HepG2 (cell line): ENCODE results near the gene NSF. TPM values are rescaled to one million over a fixed set of nuclear protein-coding genes. Genes with fewer than 3 reads are reported as not detected.
A peak's percentile ranks its signal among the peaks of the same experiment; 100 is the strongest.

ENCODE experiments used
- AKAP8 ChIP-seq: sonication (generic); formaldehyde crosslinking; IDR thresholded peaks from 2 replicates; pipeline ENCODE4 v1.5.1; 2020; ENCODE audit warnings: mild to moderate bottlenecking, missing genetic modification reagents
- ELF1 ChIP-seq: sonication (generic); formaldehyde crosslinking; IDR thresholded peaks from 2 replicates; pipeline ENCODE4 v1.4.0; 2020; ENCODE audit warnings: missing genetic modification reagents
- FOXO1 ChIP-seq: sonication (generic); formaldehyde crosslinking; IDR thresholded peaks from 2 replicates; pipeline ENCODE4 v1.4.0; 2020; ENCODE audit warnings: missing genetic modification reagents
- JARID2 ChIP-seq: sonication (generic); formaldehyde crosslinking; IDR thresholded peaks from 2 replicates; pipeline ENCODE4 v1.8.1; 2023; ENCODE audit warnings: missing genetic modification reagents, inconsistent platforms; ENCODE audit not compliant: insufficient replicate concordance
- KLF15 ChIP-seq: sonication (generic); formaldehyde crosslinking; IDR thresholded peaks from 2 replicates; pipeline ENCODE4 v1.8.1; 2023; ENCODE audit warnings: borderline replicate concordance, mild to moderate bottlenecking, inconsistent platforms, missing genetic modification reagents, mixed read lengths
- KLF9 ChIP-seq: IDR thresholded peaks from 2 replicates; pipeline ENCODE4 v1.6.1; 2016; ENCODE audit warnings: low read depth
- NONO ChIP-seq, 2 experiments: fragments of 450-650 bp in 1 of 2; sonication (generic) in 1 of 2; formaldehyde crosslinking in 1 of 2; IDR thresholded peaks in 1 of 2; conservative IDR thresholded peaks in 1 of 2; 2 replicates each; pipeline versions ENCODE4 v1.6.1 to v1.8.0; 2017 to 2022; ENCODE audit warnings: mild to moderate bottlenecking in 1 of 2, missing genetic modification reagents in 1 of 2, moderate library complexity in 1 of 2
- PRMT3 ChIP-seq: sonication (generic); formaldehyde crosslinking; IDR thresholded peaks from 2 replicates; pipeline ENCODE4 v1.8.1; 2022; ENCODE audit warnings: low read depth, mild to moderate bottlenecking, moderate library complexity, missing genetic modification reagents, borderline replicate concordance
- RBM39 ChIP-seq: fragments of 200-400 bp; formaldehyde crosslinking; IDR thresholded peaks from one replicate; pipeline ENCODE4 v1.6.1; 2018; ENCODE audit warnings: antibody characterized with exemption, mild to moderate bottlenecking, low read depth, low read length; ENCODE audit not compliant: poor library complexity, severe bottlenecking
- SP4 ChIP-seq: sonication (generic); formaldehyde crosslinking; IDR thresholded peaks from 2 replicates; pipeline ENCODE4 v1.8.1; 2023; ENCODE audit warnings: mild to moderate bottlenecking, missing genetic modification reagents
- STAG1 ChIP-seq: sonication (generic); formaldehyde crosslinking; IDR thresholded peaks from 2 replicates; pipeline ENCODE4 v1.4.0; 2020; ENCODE audit warnings: missing genetic modification reagents
- TEAD2 ChIP-seq: sonication (generic); formaldehyde crosslinking; IDR thresholded peaks from 2 replicates; pipeline ENCODE4 v1.9.0; 2021; ENCODE audit warnings: missing genetic modification reagents
- TEAD3 ChIP-seq: optimal IDR thresholded peaks from 2 replicates; pipeline ENCODE3; 2016; ENCODE audit warnings: borderline replicate concordance
- ZBTB38 ChIP-seq: sonication (generic); formaldehyde crosslinking; IDR thresholded peaks from 2 replicates; pipeline ENCODE4 v1.5.1; 2020; ENCODE audit warnings: mild to moderate bottlenecking, missing genetic modification reagents
- ZNF333 ChIP-seq: sonication (generic); formaldehyde crosslinking; IDR thresholded peaks from 2 replicates; pipeline ENCODE4 v1.4.0; 2020; ENCODE audit warnings: mild to moderate bottlenecking, missing genetic modification reagents, borderline replicate concordance
- ZNF572 ChIP-seq: sonication (generic); formaldehyde crosslinking; IDR thresholded peaks from 2 replicates; pipeline ENCODE4 v1.5.1; 2020; ENCODE audit warnings: mild to moderate bottlenecking, missing genetic modification reagents
- ZNF768 ChIP-seq: sonication (generic); formaldehyde crosslinking; IDR thresholded peaks from 2 replicates; pipeline ENCODE4 v1.4.0; 2020; ENCODE audit warnings: missing genetic modification reagents
- ZNF891 ChIP-seq: sonication (generic); formaldehyde crosslinking; IDR thresholded peaks from 2 replicates; pipeline ENCODE4 v1.5.0; 2020; ENCODE audit warnings: mild to moderate bottlenecking, missing genetic modification reagents
- polyA plus RNA-seq, 8 experiments: library from polyadenylated mRNA; depleted of rRNA in 3 of 8; stranded (reverse) in 7 of 8; unstranded in 1 of 8; fragments of >200 nt; fragmentation: Illumina TruSeq in 4 of 8; extraction: Trizol in 4 of 8; gene quantifications; 2 replicates each; pipeline versions ENCODE4 v1.2.1 to v1.2.3, GENCODE V29; 2011 to 2016; ENCODE audit warnings: low read depth in 4 of 8, missing spikeins in 1 of 8, mixed read lengths in 1 of 8; ENCODE audit not compliant: insufficient read depth in 1 of 8
- total RNA-seq, 5 experiments: library from RNA; depleted of rRNA; stranded (reverse); fragments of >200 nt; fragmentation: Illumina TruSeq; extraction: Trizol; gene quantifications; 2 replicates each; pipeline ENCODE4 v1.2.3, GENCODE V29; 2016; ENCODE audit warnings: low read depth in 1 of 5
- TF ChIP-seq, protein P1 (sequence below): sonication (generic); formaldehyde crosslinking; IDR thresholded peaks from 2 replicates; pipeline ENCODE4 v1.4.0; 2020; ENCODE audit warnings: mild to moderate bottlenecking, missing genetic modification reagents
- TF ChIP-seq, protein P2 (sequence below): sonication (generic); formaldehyde crosslinking; IDR thresholded peaks from 2 replicates; pipeline ENCODE4 v1.8.1; 2022; ENCODE audit warnings: low read depth, mild to moderate bottlenecking, missing genetic modification reagents
- TF ChIP-seq, protein P3 (sequence below): sonication (generic); formaldehyde crosslinking; IDR thresholded peaks from 2 replicates; pipeline ENCODE4 v1.4.0; 2020; ENCODE audit warnings: low read depth, mild to moderate bottlenecking, missing genetic modification reagents
- TF ChIP-seq, protein P4 (sequence below): sonication (generic); formaldehyde crosslinking; IDR thresholded peaks from 2 replicates; pipeline ENCODE4 v1.4.0; 2020; ENCODE audit warnings: missing genetic modification reagents, borderline replicate concordance

Gene NSF
- total and polyA plus RNA-seq, 2 of the 13 experiments (the other 11 are each of a cell fraction or from before 2014, with no cell fraction given), result 21.9 to 37.8 TPM

DNA sequence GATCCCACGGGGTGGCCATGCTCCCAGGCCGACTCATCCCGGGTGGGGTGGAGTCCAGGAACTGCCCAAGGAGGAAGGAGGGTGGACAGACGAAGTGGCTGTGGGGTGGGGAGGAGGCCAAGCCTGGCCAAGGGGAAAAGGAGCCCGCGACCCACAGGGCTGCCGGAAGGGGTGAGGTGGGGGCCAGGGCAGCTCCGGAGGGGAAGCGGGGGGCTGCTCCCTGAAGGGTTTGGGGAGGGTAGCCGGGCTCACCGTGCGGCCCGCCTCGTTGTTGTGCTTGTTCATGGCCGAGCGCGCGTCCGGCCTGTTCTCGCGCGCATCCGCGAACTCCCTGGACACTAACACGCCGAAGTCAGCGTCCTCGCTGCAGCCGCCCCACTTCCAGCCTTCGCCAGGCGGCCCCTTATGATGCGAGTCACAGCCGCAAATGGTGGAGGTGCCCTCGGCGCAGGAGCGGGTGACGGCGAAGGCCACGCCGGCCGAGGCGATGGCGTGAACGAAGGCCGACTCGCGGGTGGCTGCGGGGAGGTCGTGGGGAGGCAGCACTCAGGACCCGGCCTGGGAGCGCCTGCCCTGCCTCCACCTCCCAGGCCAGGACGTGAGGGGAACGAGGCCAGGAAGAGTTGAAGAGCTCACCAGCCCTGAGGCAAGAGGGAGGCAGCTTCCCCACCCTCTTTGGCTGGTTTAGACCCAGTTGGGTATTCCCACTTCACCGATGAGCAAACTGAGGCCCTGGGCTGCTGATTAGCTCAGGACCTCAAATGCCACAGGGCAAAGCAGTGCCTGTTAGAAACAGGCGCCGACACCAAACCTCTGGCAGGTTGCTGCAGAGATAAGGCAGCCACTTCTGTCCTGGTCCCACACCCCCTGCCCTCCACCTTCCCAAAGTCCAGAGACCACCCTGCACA lies 179.3 kb downstream of the NSF start (continued):
- TF ChIP-seq, protein P1, sequence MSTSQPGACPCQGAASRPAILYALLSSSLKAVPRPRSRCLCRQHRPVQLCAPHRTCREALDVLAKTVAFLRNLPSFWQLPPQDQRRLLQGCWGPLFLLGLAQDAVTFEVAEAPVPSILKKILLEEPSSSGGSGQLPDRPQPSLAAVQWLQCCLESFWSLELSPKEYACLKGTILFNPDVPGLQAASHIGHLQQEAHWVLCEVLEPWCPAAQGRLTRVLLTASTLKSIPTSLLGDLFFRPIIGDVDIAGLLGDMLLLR (CRISPR knock-in tag), result 0 out of 2 replicates have a peak, but pooled peaks have one; percentile 59
- no peak for TF ChIP-seq RBM39
- TF ChIP-seq, protein P2, sequence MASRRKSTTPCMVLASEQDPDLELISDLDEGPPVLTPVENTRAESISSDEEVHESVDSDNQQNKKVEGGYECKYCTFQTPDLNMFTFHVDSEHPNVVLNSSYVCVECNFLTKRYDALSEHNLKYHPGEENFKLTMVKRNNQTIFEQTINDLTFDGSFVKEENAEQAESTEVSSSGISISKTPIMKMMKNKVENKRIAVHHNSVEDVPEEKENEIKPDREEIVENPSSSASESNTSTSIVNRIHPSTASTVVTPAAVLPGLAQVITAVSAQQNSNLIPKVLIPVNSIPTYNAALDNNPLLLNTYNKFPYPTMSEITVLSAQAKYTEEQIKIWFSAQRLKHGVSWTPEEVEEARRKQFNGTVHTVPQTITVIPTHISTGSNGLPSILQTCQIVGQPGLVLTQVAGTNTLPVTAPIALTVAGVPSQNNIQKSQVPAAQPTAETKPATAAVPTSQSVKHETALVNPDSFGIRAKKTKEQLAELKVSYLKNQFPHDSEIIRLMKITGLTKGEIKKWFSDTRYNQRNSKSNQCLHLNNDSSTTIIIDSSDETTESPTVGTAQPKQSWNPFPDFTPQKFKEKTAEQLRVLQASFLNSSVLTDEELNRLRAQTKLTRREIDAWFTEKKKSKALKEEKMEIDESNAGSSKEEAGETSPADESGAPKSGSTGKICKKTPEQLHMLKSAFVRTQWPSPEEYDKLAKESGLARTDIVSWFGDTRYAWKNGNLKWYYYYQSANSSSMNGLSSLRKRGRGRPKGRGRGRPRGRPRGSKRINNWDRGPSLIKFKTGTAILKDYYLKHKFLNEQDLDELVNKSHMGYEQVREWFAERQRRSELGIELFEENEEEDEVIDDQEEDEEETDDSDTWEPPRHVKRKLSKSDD (CRISPR knock-in tag), result peak; percentile 87
- no peak for TF ChIP-seq STAG1 (CRISPR knock-in tag)
- peak; percentile 74; the same call in 1 of the 2 replicates for TF ChIP-seq ZBTB38 (CRISPR knock-in tag)
- no peak for TF ChIP-seq JARID2 (CRISPR knock-in tag)
- TF ChIP-seq AKAP8 (CRISPR knock-in tag), result peak; percentile 7; the same call in 1 of the 2 replicates
- TF ChIP-seq NONO (IDR thresholded peaks at IDR 0.05), result no peak
- peak; percentile 47; the same call in 1 of the 2 replicates for TF ChIP-seq NONO (CRISPR knock-in tag; conservative IDR thresholded peaks at IDR 0.05)
- TF ChIP-seq, protein P3, sequence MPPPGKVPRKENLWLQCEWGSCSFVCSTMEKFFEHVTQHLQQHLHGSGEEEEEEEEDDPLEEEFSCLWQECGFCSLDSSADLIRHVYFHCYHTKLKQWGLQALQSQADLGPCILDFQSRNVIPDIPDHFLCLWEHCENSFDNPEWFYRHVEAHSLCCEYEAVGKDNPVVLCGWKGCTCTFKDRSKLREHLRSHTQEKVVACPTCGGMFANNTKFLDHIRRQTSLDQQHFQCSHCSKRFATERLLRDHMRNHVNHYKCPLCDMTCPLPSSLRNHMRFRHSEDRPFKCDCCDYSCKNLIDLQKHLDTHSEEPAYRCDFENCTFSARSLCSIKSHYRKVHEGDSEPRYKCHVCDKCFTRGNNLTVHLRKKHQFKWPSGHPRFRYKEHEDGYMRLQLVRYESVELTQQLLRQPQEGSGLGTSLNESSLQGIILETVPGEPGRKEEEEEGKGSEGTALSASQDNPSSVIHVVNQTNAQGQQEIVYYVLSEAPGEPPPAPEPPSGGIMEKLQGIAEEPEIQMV (CRISPR knock-in tag), result no peak
- TF ChIP-seq ELF1 (CRISPR knock-in tag), result 0 out of 2 replicates have a peak, but pooled peaks have one; percentile 8
- TF ChIP-seq ZNF572 (CRISPR knock-in tag), result 0 out of 2 replicates have a peak, but pooled peaks have one; percentile 67
- TF ChIP-seq SP4 (CRISPR knock-in tag), result peak; percentile 37; the same call in 1 of the 2 replicates
- peak; percentile 9 for TF ChIP-seq TEAD3 (CRISPR knock-in tag)
- peak; percentile 1; the same call in 1 of the 2 replicates for TF ChIP-seq ZNF891
- TF ChIP-seq TEAD2, result 0 out of 2 replicates have a peak, but pooled peaks have one; percentile 57
- TF ChIP-seq, protein P4, sequence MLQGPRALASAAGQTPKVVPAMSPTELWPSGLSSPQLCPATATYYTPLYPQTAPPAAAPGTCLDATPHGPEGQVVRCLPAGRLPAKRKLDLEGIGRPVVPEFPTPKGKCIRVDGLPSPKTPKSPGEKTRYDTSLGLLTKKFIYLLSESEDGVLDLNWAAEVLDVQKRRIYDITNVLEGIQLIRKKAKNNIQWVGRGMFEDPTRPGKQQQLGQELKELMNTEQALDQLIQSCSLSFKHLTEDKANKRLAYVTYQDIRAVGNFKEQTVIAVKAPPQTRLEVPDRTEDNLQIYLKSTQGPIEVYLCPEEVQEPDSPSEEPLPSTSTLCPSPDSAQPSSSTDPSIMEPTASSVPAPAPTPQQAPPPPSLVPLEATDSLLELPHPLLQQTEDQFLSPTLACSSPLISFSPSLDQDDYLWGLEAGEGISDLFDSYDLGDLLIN (CRISPR knock-in tag), result 0 out of 2 replicates have a peak, but pooled peaks have one; percentile 29
- TF ChIP-seq FOXO1 (CRISPR knock-in tag), result 0 out of 2 replicates have a peak, but pooled peaks have one; percentile 14
- TF ChIP-seq ZNF333, result no peak
- no peak for TF ChIP-seq KLF15 (CRISPR knock-in tag)
- no peak for TF ChIP-seq PRMT3 (CRISPR knock-in tag)
- no peak for TF ChIP-seq KLF9 (CRISPR knock-in tag)
- peak; percentile 26; the same call in 1 of the 2 replicates for TF ChIP-seq ZNF768 (CRISPR knock-in tag)
